ENCODE measurements around the gene ZDHHC20.

DNA sequence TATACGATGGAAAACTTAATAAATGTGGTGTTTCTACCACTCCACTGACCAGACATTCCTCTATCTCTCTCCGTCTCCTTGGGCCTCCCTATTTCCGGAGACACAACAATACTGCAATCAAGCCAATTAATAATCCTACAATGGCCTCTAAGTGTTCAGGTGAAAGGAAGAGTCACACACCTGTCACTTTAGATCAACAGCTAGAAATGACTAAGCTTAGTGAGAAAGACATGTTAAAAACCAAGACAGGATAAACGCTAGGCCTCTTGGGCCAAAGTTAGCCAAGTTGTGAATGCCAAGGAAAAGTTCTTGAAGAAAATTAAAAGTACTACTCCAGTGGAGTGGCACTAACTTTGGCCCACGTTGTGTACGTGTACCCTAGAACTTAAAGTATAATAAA is 22.5 kb downstream of the ZDHHC20 start:
- no peak for TF ChIP-seq POLR2A (IDR thresholded peaks at IDR 0.05; ENCODE audit: low read length)
- TF ChIP-seq GATA1 (IDR thresholded peaks at IDR 0.05; ENCODE audit: low read depth, low read length) = no peak

Measured in erythroblast (primary cell).